NCI-H1436 (cell line): ENCODE results near the gene APRT.

ENCODE experiments used
- DNase-seq: peaks from one replicate; lab custom pipeline; 2025; lab: John Stamatoyannopoulos, UW

The APRT gene

GRCh38 chr16:88807626-88808453, 3.9 kb downstream of the APRT start:
- no peak for DNase-seq

GRCh38 chr16:88807142-88807625, 4.5 kb downstream of the APRT start:
- DNase-seq: no peak

GRCh38 chr16:88806491-88807111, 5.1 kb downstream of the APRT start:
- DNase-seq: no peak

- no peak for DNase-seq
These were observed 5.8 kb downstream of the APRT start for GRCh38 chr16:88805887-88806393.

GRCh38 chr16:88805340-88805715, 6.4 kb downstream of the APRT start:
- DNase-seq: no peak

- no peak for DNase-seq
These were observed 7.0 kb downstream of the APRT start for GRCh38 chr16:88804552-88805339.

- DNase-seq: no peak
These were observed 7.6 kb downstream of the APRT start for GRCh38 chr16:88804173-88804551.

- DNase-seq: peak; percentile 71
These were observed 8.3 kb downstream of the APRT start, which contains the start of gene CDT1 for GRCh38 chr16:88803264-88803987. CDT1 (plus strand) TSS chr16:88803789; CDS start chr16:88803832, 43 bp downstream.

GRCh38 chr16:88800277-88800592, 11.5 kb downstream of the APRT start:
- no peak for DNase-seq

- DNase-seq: no peak
These were observed 12.0 kb downstream of the APRT start for GRCh38 chr16:88799569-88800276.

GRCh38 chr16:88798772-88799455, 12.8 kb downstream of the APRT start:
- DNase-seq: peak; percentile 80

GRCh38 chr16:88798073-88798472, 13.7 kb downstream of the APRT start:
- no peak for DNase-seq

GRCh38 chr16:88796278-88796677, 15.4 kb downstream of the APRT start:
- DNase-seq: no peak

- DNase-seq: no peak
These were observed 18.3 kb downstream of the APRT start for GRCh38 chr16:88793251-88793954.

- no peak for DNase-seq
These were observed 19.0 kb downstream of the APRT start for GRCh38 chr16:88792668-88793250.

- DNase-seq: no peak
These were observed 19.6 kb downstream of the APRT start for GRCh38 chr16:88792078-88792550.

- no peak for DNase-seq
These were observed 21.2 kb downstream of the APRT start for GRCh38 chr16:88790312-88791211.

GRCh38 chr16:88789594-88789993, 22.1 kb downstream of the APRT start:
- no peak for DNase-seq
